GM19463 (cell line): ENCODE measurements around the gene CEP104.
A peak's percentile ranks its signal among the peaks of the same experiment; 100 is the strongest.
"Not testable (repeated sequence)": the region's sequence is repeated elsewhere in the genome, so short reads cannot be mapped to it uniquely, and the experiment has no call there.

Experiments
- ATAC-seq: cut with Tn5 transposase; IDR thresholded peaks from one replicate; pipeline ENCODE4 v1.9.1; 2021; ENCODE audit warnings: mild to moderate bottlenecking, moderate library complexity; ENCODE audit not compliant: unreplicated experiment

The CEP104 gene

GRCh38 chr1:3803905-3804626, 52.9 kb downstream of the CEP104 start:
- ATAC-seq = no peak

GRCh38 chr1:3800795-3801194, 56.2 kb downstream of the CEP104 start:
- not testable (repeated sequence) for ATAC-seq

- no peak for ATAC-seq
Observed at GRCh38 chr1:3799976-3800685, 56.9 kb downstream of the CEP104 start.

- ATAC-seq = peak; percentile 97
Observed at GRCh38 chr1:3796215-3797061, 60.6 kb downstream of the CEP104 start, which contains the start of gene LRRC47. LRRC47 (minus strand) TSS chr1:3796498; CDS start chr1:3796476, 22 bp downstream.

GRCh38 chr1:3795453-3796214, 61.4 kb downstream of the CEP104 start:
- ATAC-seq = peak; percentile 6

GRCh38 chr1:3790952-3791351, 66.1 kb downstream of the CEP104 start:
- ATAC-seq = no peak

- ATAC-seq = no peak
Observed at GRCh38 chr1:3790500-3790923, 66.5 kb downstream of the CEP104 start.

- ATAC-seq = no peak
Observed at GRCh38 chr1:3789421-3790300, 67.3 kb downstream of the CEP104 start.

- no peak for ATAC-seq
Observed at GRCh38 chr1:3788756-3789420, 68.1 kb downstream of the CEP104 start.

- ATAC-seq = no peak
Observed at GRCh38 chr1:3787745-3788605, 69.0 kb downstream of the CEP104 start.

GRCh38 chr1:3787349-3787715, 69.7 kb downstream of the CEP104 start:
- no peak for ATAC-seq

- ATAC-seq = no peak
Observed at GRCh38 chr1:3786468-3787348, 70.3 kb downstream of the CEP104 start.

GRCh38 chr1:3785456-3786157, 71.4 kb downstream of the CEP104 start:
- no peak for ATAC-seq

GRCh38 chr1:3785045-3785444, 72.0 kb downstream of the CEP104 start:
- no peak for ATAC-seq

GRCh38 chr1:3783651-3784474, 73.1 kb downstream of the CEP104 start:
- no peak for ATAC-seq

GRCh38 chr1:3780901-3781300, 76.1 kb downstream of the CEP104 start:
- no peak for ATAC-seq
